DND-41 (cell line): ENCODE measurements around the gene AKR7A3.

Experiments
- CTCF ChIP-seq: IDR thresholded peaks from 2 replicates; pipeline ENCODE4 v1.5.1; 2012; ENCODE audit warnings: borderline replicate concordance, low read length, moderate library complexity, mild to moderate bottlenecking; ENCODE audit not compliant: poor library complexity, severe bottlenecking; ENCODE audit errors: extremely low read depth
- EZH2 ChIP-seq: IDR thresholded peaks from 3 replicates; pipeline ENCODE4 v1.6.1; 2012; ENCODE audit warnings: borderline replicate concordance, low read depth, mild to moderate bottlenecking, moderate library complexity, low read length, inconsistent platforms; ENCODE audit not compliant: severe bottlenecking

GRCh38 chr1:19310720-19311502 lies 22.3 kb upstream of the AKR7A3 start:
- TF ChIP-seq EZH2, result no peak
- TF ChIP-seq CTCF, result no peak
